ENCODE data around the gene TNPO1. TPM values are rescaled to one million over a fixed set of nuclear protein-coding genes. Genes with fewer than 3 reads are reported as not detected.
"Not testable (repeated sequence)": the region's sequence is repeated elsewhere in the genome, so short reads cannot be mapped to it uniquely, and the experiment has no call there.

Gene TNPO1
- total RNA-seq, 1 experiment from 2014 or later: 303 TPM

GRCh38 chr5:72888595-72888994 is 72.1 kb downstream of the TNPO1 start:
- in situ Hi-C loops (cut with HindIII; ENCODE audit: low pct_unique_long_range_greater_than_20kb, low sequenced_read_pairs): no loop called here
- no peak for DNase-seq (ENCODE audit: low read depth, low spot score)

- DNase-seq (ENCODE audit: low read depth, low spot score): no peak
- in situ Hi-C loops (cut with HindIII; ENCODE audit: low pct_unique_long_range_greater_than_20kb, low sequenced_read_pairs): no loop called here
Measured at GRCh38 chr5:72889324-72889723, 72.9 kb downstream of the TNPO1 start.

DNA sequence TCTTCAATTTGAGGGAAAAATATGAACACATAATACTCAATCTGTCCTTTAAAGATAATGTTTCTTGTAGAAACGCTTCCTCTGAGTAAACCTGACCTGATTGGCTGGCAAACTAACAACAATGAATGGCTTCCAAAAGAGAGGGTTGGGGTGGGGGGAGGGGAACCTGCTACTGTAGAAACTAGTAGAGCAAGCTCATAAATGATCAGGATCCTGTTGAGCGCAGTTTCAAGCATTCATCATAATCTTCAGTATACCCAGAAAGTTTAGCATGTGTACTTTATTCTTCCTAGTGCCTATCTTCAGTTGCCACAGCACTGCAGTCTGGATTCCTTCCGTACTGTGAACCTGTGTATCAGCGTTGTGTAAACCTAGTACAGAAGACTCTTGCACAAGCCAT is 76.4 kb downstream of the TNPO1 start:
- DNase-seq (ENCODE audit: low read depth, low spot score): no peak
- in situ Hi-C loops (cut with HindIII; ENCODE audit: low pct_unique_long_range_greater_than_20kb, low sequenced_read_pairs): no loop called here

GRCh38 chr5:72895758-72896157 is 79.3 kb downstream of the TNPO1 start:
- DNase-seq (ENCODE audit: low read depth, low spot score): no peak
- in situ Hi-C loops (cut with HindIII; ENCODE audit: low pct_unique_long_range_greater_than_20kb, low sequenced_read_pairs): no loop called here

- in situ Hi-C loops (cut with HindIII; ENCODE audit: low pct_unique_long_range_greater_than_20kb, low sequenced_read_pairs): loop anchor here (25.0 kb wide), 1 partner anchor 280 kb away; no protein-coding TSS in a partner anchor
- no peak for DNase-seq (ENCODE audit: low read depth, low spot score)
Measured at GRCh38 chr5:72906806-72907205, 90.3 kb downstream of the TNPO1 start.

DNA sequence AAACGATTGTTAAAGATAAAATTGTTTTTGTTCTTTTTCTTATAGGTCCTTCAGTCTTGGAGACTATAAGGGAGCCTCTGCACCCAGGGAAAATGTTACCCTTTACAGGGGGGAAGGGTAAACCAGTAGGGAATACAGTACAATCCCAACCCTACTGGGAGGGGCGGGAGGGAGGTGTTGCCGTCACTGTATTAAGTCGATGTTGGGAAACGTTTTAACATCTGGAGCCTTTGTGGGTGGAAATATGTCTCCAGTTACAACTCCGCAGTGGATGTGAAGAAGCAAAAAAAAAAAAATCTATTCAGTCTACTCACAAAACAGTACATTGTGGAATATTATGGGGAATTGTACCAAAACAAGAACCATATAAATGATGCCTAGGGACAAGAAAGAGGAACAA is 92.2 kb downstream of the TNPO1 start:
- DNase-seq (ENCODE audit: low read depth, low spot score): no peak
- in situ Hi-C loops (cut with HindIII; ENCODE audit: low pct_unique_long_range_greater_than_20kb, low sequenced_read_pairs): loop anchor here (25.0 kb wide), 1 partner anchor 279 kb away; no protein-coding TSS in a partner anchor

- no peak for DNase-seq (ENCODE audit: low read depth, low spot score)
- in situ Hi-C loops (cut with HindIII; ENCODE audit: low pct_unique_long_range_greater_than_20kb, low sequenced_read_pairs): loop anchor here (25.0 kb wide), 1 partner anchor 270 kb away; no protein-coding TSS in a partner anchor
Measured at GRCh38 chr5:72917371-72917776, 100.9 kb downstream of the TNPO1 start.

- DNase-seq (ENCODE audit: low read depth, low spot score): peak; percentile 62
- in situ Hi-C loops (cut with HindIII; ENCODE audit: low pct_unique_long_range_greater_than_20kb, low sequenced_read_pairs): loop anchor here (25.0 kb wide), 1 partner anchor 266 kb away; no protein-coding TSS in a partner anchor
Measured at GRCh38 chr5:72920690-72921502, 104.4 kb downstream of the TNPO1 start.

- no peak for DNase-seq (ENCODE audit: low read depth, low spot score)
- in situ Hi-C loops (cut with HindIII; ENCODE audit: low pct_unique_long_range_greater_than_20kb, low sequenced_read_pairs): loop anchor here (25.0 kb wide), 1 partner anchor 265 kb away; no protein-coding TSS in a partner anchor
Measured at GRCh38 chr5:72921886-72922285, 105.4 kb downstream of the TNPO1 start.

GRCh38 chr5:72922422-72922821 is 106.0 kb downstream of the TNPO1 start:
- DNase-seq (ENCODE audit: low read depth, low spot score): no peak
- in situ Hi-C loops (cut with HindIII; ENCODE audit: low pct_unique_long_range_greater_than_20kb, low sequenced_read_pairs): loop anchor here (25.0 kb wide), 1 partner anchor 265 kb away; no protein-coding TSS in a partner anchor

DNA sequence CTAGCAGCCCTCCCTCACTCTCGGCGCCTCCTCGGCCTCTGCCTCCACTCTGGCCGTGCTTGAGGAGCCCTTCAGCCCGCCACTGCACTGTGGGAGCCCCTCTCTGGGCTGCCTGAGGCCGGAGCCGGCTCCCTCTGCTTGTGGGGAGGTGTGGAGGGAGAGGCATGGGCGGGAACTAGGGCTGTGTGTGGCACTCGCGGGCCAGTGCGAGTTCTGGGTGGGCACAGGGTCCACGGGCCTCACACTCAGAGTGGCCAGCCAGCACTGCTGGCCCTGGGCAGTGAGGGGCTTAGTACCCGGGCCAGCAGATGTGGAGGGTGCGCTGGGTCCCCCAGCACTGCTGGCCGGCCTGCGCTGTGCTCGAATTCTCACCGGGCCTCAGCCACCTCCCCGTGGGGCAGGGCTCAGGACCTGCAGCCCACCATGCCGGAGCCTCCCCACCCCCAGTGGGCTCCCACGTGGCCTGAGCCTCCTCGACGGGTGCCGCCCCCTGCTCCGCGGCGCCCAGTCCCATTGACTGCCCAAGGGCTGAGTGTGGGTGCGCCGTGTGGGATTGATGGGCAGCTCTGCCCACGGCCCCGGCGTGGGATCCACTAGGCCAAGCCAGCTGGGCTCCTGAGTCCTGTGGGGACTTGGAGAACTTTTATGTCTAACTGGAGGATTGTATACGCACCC is 109.0 kb downstream of the TNPO1 start:
- in situ Hi-C loops (cut with HindIII; ENCODE audit: low pct_unique_long_range_greater_than_20kb, low sequenced_read_pairs): no loop called here
- no peak for DNase-seq (ENCODE audit: low read depth, low spot score)

- in situ Hi-C loops (cut with HindIII; ENCODE audit: low pct_unique_long_range_greater_than_20kb, low sequenced_read_pairs); DNase-seq (ENCODE audit: low read depth, low spot score): not testable (repeated sequence)
Measured at GRCh38 chr5:72932686-72933085, 116.2 kb downstream of the TNPO1 start.

DNA sequence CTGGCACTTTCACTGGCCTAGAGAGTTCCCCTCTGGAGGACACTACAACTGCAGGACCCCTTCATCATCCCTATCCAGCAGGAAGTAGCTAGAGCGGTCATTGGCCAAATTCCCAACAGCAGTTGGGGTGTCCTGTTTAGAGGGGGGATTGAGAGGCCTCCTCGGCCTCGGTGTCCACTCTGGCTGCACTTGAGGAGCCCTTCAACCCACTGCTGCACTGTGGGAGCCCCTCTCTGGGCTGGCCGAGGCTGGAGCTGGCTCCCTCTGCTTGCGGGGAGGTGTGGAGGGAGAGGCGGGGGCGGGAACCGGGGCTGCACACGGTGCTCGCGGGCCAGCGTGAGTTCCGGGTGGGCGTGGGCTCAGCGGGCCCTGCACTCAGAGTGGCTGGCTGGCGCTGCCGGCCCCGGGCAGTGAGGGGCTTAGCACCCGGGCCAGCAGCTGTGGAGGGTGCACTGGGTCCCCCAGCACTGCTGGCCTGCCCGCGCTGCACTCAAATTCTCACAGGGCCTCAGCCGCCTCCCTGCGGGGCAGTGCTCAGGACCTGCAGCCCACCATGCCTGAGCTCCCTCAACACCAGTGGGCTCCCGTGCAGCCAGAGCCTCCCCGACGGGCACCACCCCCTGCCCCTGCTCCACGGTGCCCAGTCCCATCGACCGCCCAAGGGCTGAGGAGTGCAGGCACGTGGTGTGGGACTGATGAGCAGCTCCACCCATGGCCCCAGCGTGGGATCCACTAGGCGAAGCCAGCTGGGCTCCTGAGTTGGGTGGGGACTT is 118.7 kb downstream of the TNPO1 start:
- DNase-seq (ENCODE audit: low read depth, low spot score); in situ Hi-C loops (cut with HindIII; ENCODE audit: low pct_unique_long_range_greater_than_20kb, low sequenced_read_pairs): not testable (repeated sequence)

- DNase-seq (ENCODE audit: low read depth, low spot score): no peak
- in situ Hi-C loops (cut with HindIII; ENCODE audit: low pct_unique_long_range_greater_than_20kb, low sequenced_read_pairs): no loop called here
Measured at GRCh38 chr5:72936893-72937292, 120.4 kb downstream of the TNPO1 start.

DNA sequence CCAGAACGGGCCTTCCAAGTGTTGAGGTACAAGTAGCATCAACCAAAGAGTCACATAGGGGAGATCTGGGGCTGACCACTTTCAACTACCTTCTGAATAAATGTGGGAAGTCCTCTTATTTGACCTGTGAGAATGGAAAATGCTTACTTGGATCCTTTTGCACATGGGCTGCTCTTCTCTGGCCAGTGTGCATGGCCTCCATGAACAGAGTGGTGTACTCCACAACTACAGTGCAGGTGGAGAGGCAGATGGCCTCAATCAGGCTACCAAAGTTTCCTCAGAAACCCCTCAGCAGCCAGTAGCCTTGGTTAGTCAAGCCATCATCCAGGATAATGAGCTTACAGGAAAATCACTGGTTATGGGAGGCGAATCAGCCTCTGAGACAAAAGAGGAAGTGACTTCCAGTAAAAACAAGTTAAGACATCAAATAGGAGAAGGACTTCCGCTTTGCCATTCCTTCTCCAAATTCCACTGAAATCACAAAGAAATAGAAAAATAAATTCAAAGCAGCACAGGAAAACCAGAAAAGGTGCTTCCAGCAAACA is 121.1 kb downstream of the TNPO1 start:
- in situ Hi-C loops (cut with HindIII; ENCODE audit: low pct_unique_long_range_greater_than_20kb, low sequenced_read_pairs): no loop called here
- DNase-seq (ENCODE audit: low read depth, low spot score): no peak

DNA sequence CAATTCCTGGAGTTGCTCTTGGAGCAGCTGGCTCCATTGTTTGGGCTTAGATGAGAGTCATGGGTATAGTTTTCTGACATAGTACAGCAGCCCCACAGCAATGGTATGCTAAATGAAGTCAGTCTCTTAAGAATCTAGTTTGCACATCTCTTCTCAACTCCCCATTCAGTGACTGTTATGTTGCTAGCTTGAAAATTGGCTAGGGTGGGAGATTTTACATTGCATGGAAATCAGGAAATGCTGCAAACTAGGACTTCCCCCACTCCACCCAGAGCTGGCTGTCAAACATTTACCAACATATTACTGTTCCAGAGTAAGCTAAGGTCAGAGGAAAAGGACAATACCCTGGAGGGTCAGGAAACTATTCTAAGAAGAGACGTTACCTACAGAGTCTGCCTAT is 121.7 kb downstream of the TNPO1 start:
- DNase-seq (ENCODE audit: low read depth, low spot score): no peak
- in situ Hi-C loops (cut with HindIII; ENCODE audit: low pct_unique_long_range_greater_than_20kb, low sequenced_read_pairs): no loop called here

- DNase-seq (ENCODE audit: low read depth, low spot score): no peak
- in situ Hi-C loops (cut with HindIII; ENCODE audit: low pct_unique_long_range_greater_than_20kb, low sequenced_read_pairs): no loop called here
Measured at GRCh38 chr5:72940082-72940481, 123.6 kb downstream of the TNPO1 start.

DNA sequence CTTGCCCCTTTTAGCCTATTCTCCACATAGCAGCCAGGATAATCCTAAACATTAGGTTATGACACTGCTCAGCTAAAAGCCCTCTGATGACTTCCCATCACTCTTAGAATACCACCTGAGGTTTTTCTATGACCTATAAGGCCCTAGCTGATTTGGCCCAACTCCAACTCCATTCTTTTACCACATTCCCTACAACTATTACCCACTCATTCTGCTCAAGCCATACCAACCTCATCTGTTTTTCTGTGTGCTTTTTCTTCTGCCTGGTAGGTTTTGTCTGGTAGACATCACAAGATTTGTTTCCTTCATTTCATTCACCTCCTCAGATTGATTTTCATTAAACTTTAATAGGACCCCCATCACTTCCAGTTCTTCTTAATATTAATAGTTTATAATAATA is 126.8 kb downstream of the TNPO1 start:
- no peak for DNase-seq (ENCODE audit: low read depth, low spot score)
- in situ Hi-C loops (cut with HindIII; ENCODE audit: low pct_unique_long_range_greater_than_20kb, low sequenced_read_pairs): no loop called here
